B cell (primary cell): ENCODE results near the gene GRPEL1. TPM values are rescaled to one million over a fixed set of nuclear protein-coding genes. Genes with fewer than 3 reads are reported as not detected.
A peak's percentile ranks its signal among the peaks of the same experiment; 100 is the strongest.

Experiments used
- ATAC-seq: fragments of 200-7000 bp; cut with Tn5 transposase; one replicate; pipeline ENCODE4 v1.10.0; 2021; ENCODE audit warnings: low read depth, mild to moderate bottlenecking, moderate number of reproducible peaks, moderate library complexity
- CTCF ChIA-PET: fragments of 350-600 bp; sonication (Branson Sonifier 250); formaldehyde crosslinking; loops from one replicate; lab custom pipeline; 2021; ENCODE audit warnings: antibody characterized with exemption, inconsistent platforms; lab: Charles Lee
- POLR2A ChIA-PET: fragments of 350-600 bp; sonication (Branson Sonifier 250); formaldehyde crosslinking; loops from one replicate; lab custom pipeline; 2021; ENCODE audit warnings: antibody characterized with exemption; lab: Charles Lee
- DNase-seq: peaks from one replicate; pipeline ENCODE4 v3.0.0; 2013
- H2AFZ ChIP-seq: 2 replicates; pipeline ENCODE4 v1.6.1; 2012; ENCODE audit warnings: mild to moderate bottlenecking, low read depth, low read length; ENCODE audit not compliant: insufficient read depth, poor library complexity, severe bottlenecking
- H3K27ac ChIP-seq, 2 donors: 1 replicate in 1 of 2; 2 replicates in 1 of 2; pipeline ENCODE4 v1.5.1; 2012 to 2013; ENCODE audit warnings: low read length in 2 of 2, mild to moderate bottlenecking in 2 of 2, moderate library complexity in 1 of 2
- H3K27me3 ChIP-seq, 4 experiments: fragments of 200-600 bp in 1 of 4; sonication (generic) in 1 of 4; replicated peaks in 1 of 4; 1 replicate in 2 of 4; 2 replicates in 2 of 4; pipeline versions ENCODE4 v1.6.1 to v1.7.0; 2013 to 2016; ENCODE audit warnings: low read length in 3 of 4, mild to moderate bottlenecking in 2 of 4, mixed read lengths in 1 of 4, moderate library complexity in 1 of 4; ENCODE audit not compliant: insufficient read depth in 4 of 4, control insufficient read depth in 3 of 4; ENCODE audit errors: control extremely low read depth in 1 of 4
- H3K36me3 ChIP-seq, 2 experiments: replicated peaks in 1 of 2; 1 replicate in 1 of 2; 2 replicates in 1 of 2; pipeline versions ENCODE4 v1.6.1 to v1.7.1; 2013; ENCODE audit warnings: low read length in 1 of 2; ENCODE audit not compliant: insufficient read depth in 2 of 2, control insufficient read depth in 1 of 2; ENCODE audit errors: control extremely low read depth in 1 of 2, extremely low read depth in 1 of 2
- H3K4me1 ChIP-seq, 2 donors: fragments of 200-600 bp in 1 of 2; sonication (generic) in 1 of 2; 1 replicate in 1 of 2; 2 replicates in 1 of 2; pipeline versions ENCODE4 v1.5.1 to v1.6.1; 2013 to 2017; ENCODE audit warnings: low read length in 2 of 2; ENCODE audit not compliant: control insufficient read depth in 2 of 2, insufficient read depth in 2 of 2
- H3K4me2 ChIP-seq: replicated peaks from 2 replicates; pipeline ENCODE3; 2012; ENCODE audit warnings: mild to moderate bottlenecking, low read depth, low read length; ENCODE audit not compliant: poor library complexity, severe bottlenecking
- H3K4me3 ChIP-seq, 5 experiments: fragments of 200-600 bp in 1 of 5; sonication (generic) in 1 of 5; 1 replicate in 3 of 5; 2 replicates in 2 of 5; pipeline versions ENCODE4 v1.5.1 to v1.7.0; 2011 to 2016; ENCODE audit warnings: low read length in 4 of 5, mild to moderate bottlenecking in 4 of 5, low read depth in 2 of 5, control low read depth in 1 of 5, moderate library complexity in 1 of 5; ENCODE audit not compliant: insufficient read depth in 1 of 5; ENCODE audit errors: control extremely low read depth in 1 of 5, extremely low read depth in 1 of 5
- H3K79me2 ChIP-seq: fragments of 200-600 bp; sonication (generic); one replicate; pipeline ENCODE4 v1.6.0; 2016; ENCODE audit warnings: low read length; ENCODE audit not compliant: control insufficient read depth, insufficient read depth
- H3K9ac ChIP-seq: fragments of 200-600 bp; sonication (generic); 2 replicates; pipeline ENCODE4 v1.6.1; 2017; ENCODE audit warnings: mild to moderate bottlenecking, low read length, moderate library complexity
- H3K9me3 ChIP-seq, 3 donors: one replicate each; pipeline versions ENCODE4 v1.6.1 to v1.7.1; 2013; ENCODE audit warnings: low read length in 2 of 3; ENCODE audit not compliant: control insufficient read depth in 2 of 3, insufficient read depth in 1 of 3; ENCODE audit errors: control extremely low read depth in 1 of 3
- H4K20me1 ChIP-seq: 2 replicates; pipeline ENCODE4 v1.6.0; 2012; ENCODE audit warnings: mild to moderate bottlenecking, low read length; ENCODE audit not compliant: insufficient read depth, control insufficient read depth, poor library complexity, severe bottlenecking
- H3K27ac Mint-ChIP-seq: one replicate; pipeline ENCODE4 v1.8.0; 2021; ENCODE audit warnings: mixed read lengths
- H3K27me3 Mint-ChIP-seq: one replicate; pipeline ENCODE4 v1.8.0; 2021; ENCODE audit warnings: mixed read lengths
- H3K4me1 Mint-ChIP-seq: one replicate; pipeline ENCODE4 v1.8.0; 2021; ENCODE audit warnings: mixed read lengths
- H3K4me3 Mint-ChIP-seq: one replicate; pipeline ENCODE4 v1.8.0; 2021; ENCODE audit warnings: mixed read lengths
- H3K9me3 Mint-ChIP-seq: one replicate; pipeline ENCODE4 v1.8.0; 2022; ENCODE audit warnings: mixed read lengths; ENCODE audit not compliant: insufficient read depth
- CTCF ChIP-seq: fragments of 200-600 bp; IDR thresholded peaks from one replicate; pipeline ENCODE4 v1.8.0; 2022; ENCODE audit warnings: antibody characterized with exemption, mild to moderate bottlenecking
- EZH2 ChIP-seq: IDR thresholded peaks from 2 replicates; pipeline ENCODE4 v1.6.1; 2012; ENCODE audit warnings: borderline replicate concordance, low read depth, mild to moderate bottlenecking, moderate library complexity, low read length; ENCODE audit not compliant: insufficient read depth, poor library complexity, severe bottlenecking
- WGBS: methylation state at CpG from one replicate; pipeline ENCODE4 v1.1.5; 2013; ENCODE audit warnings: missing lambda C conversion rate; ENCODE audit not compliant: insufficient coverage; 5-methylcytosine and 5-hydroxymethylcytosine counted together
- intact Hi-C: fragments of 100-400 bp; cut with micrococcal nuclease; formaldehyde crosslinking; loops from one replicate; pipeline ENCODE4 v1.10.0; 2022
- polyA plus RNA-seq: library from polyadenylated mRNA; depleted of rRNA; stranded (reverse); fragments of >200 nt; gene quantifications from 2 replicates; pipeline ENCODE4 v1.2.3, GENCODE V29; 2012
- total RNA-seq, 2 donors: library from RNA; stranded (reverse); fragments of 120-200 nt in 1 of 2; gene quantifications; 1 replicate in 1 of 2; 2 replicates in 1 of 2; pipeline versions ENCODE4 v1.2.3 to v1.2.4, GENCODE V29; 2013 to 2022

GRPEL1 gene
- total and polyA plus RNA-seq, 2 donors (not counting 1 experiment from before 2014, with no cell fraction given), result 15.0 to 26.0 TPM

- peaks cover 32% of the 10 kb centered on the region for H3K4me1 Mint-ChIP-seq
- H3K79me2 ChIP-seq, result peaks cover 23% of the 10 kb centered on the region
- intact Hi-C loops, result no loop called here
- ChIA-PET POLR2A (interaction anchor here (0.7 to 4.6 kb wide), 2 partner anchors 23 to 27 kb away, joined by 3 to 36 read pairs; partner anchors contain the start of gene GRPEL1), CTCF (interaction anchor here (0.6 to 9.5 kb wide), 2 partner anchors 26 to 66 kb away, joined by 3 to 164 read pairs; partner anchors contain the start of gene GRPEL1)
- H3K27me3 ChIP-seq, result no peaks in the 10 kb centered on the region
- no peak for TF ChIP-seq EZH2
- no peak for TF ChIP-seq CTCF
- peaks cover 21 to 28% of the 10 kb centered on the region in 2 donors for H3K4me1 ChIP-seq
- H3K9me3 Mint-ChIP-seq, result no peaks in the 10 kb centered on the region
- WGBS, result 56% methylated on average over 1 of the region's 4 CpGs
- no peak overlapping the region for H3K4me2 ChIP-seq
- H3K27ac ChIP-seq, result no peak overlapping the region
- H3K36me3 ChIP-seq, result no peaks in the 10 kb centered on the region
- H3K4me3 Mint-ChIP-seq, result peak overlapping the region; percentile 59
- no peak for DNase-seq
- H4K20me1 ChIP-seq, result peaks cover 23% of the 10 kb centered on the region
- no peaks in the 10 kb centered on the region for H3K9me3 ChIP-seq
- H3K27me3 Mint-ChIP-seq, result no peaks in the 10 kb centered on the region
- H3K9ac ChIP-seq, result no peak overlapping the region
- no peak overlapping the region for H3K27ac Mint-ChIP-seq
- H3K4me3 ChIP-seq, result no peak overlapping the region
- no peak for ATAC-seq
- H2AFZ ChIP-seq, result no peak overlapping the region
Measured at GRCh38 chr4:7040765-7041164, 27.1 kb downstream of the GRPEL1 start.

GRCh38 chr4:7037425-7037824 is 30.4 kb downstream of the GRPEL1 start:
- Mint-ChIP-seq H3K27ac (no peak overlapping the region), H3K4me3 (no peak overlapping the region), H3K27me3 (no peaks in the 10 kb centered on the region), H3K4me1 (peaks cover 10% of the 10 kb centered on the region), H3K9me3 (no peaks in the 10 kb centered on the region)
- Histone ChIP-seq H3K4me3 (no peak overlapping the region), H3K27me3 (no peaks in the 10 kb centered on the region), H2AFZ (no peak overlapping the region), H3K9me3 (no peaks in the 10 kb centered on the region), H3K27ac (no peak overlapping the region), H3K79me2 (no peaks in the 10 kb centered on the region), H3K36me3 (peaks cover 0 to 4% of the 10 kb centered on the region in 2 experiments), H4K20me1 (no peaks in the 10 kb centered on the region), H3K9ac (no peak overlapping the region), H3K4me1 (peaks cover 6 to 8% of the 10 kb centered on the region in 2 donors), H3K4me2 (no peak overlapping the region)
- TF ChIP-seq CTCF, result no peak
- no peak for TF ChIP-seq EZH2
- ChIA-PET CTCF (interaction anchor here (1.5 kb wide), 1 partner anchor 33 kb away, joined by 3 read pairs; no protein-coding TSS in a partner anchor), POLR2A (no interaction called here)
- WGBS, result 81% methylated on average over 2 of the region's 6 CpGs
- intact Hi-C loops, result no loop called here
- DNase-seq (no peak), ATAC-seq (no peak)
